DLD1 (cell line): ENCODE measurements around the gene KRTAP25-1.

Source experiments
- in situ Hi-C: cut with HindIII; loops from 2 replicates; pipeline ENCODE4 v1.10.0; 2017; ENCODE audit warnings: low sequenced_read_pairs

Gene KRTAP25-1

DNA sequence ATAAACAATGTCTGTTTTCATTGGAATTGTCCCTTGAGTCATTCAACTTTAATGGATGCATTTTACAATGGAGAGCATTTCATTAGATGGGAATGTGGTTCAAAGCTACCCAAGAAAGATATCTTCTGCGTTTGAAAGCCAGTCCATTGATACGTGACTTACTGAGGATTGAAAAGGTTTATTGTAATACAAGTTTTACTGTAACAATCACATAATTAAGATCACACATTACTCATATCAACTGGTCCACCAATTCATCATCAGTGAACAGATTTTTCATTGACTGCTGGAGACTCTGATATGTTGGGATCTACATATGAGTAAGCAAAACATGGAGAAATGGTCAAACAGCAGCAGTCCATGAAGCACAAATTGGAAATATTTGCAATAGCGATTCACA lies 39.4 kb downstream of the KRTAP25-1 start:
- in situ Hi-C loops = no loop called here

- in situ Hi-C loops = no loop called here
Observed at GRCh38 chr21:30248844-30249243, 40.5 kb downstream of the KRTAP25-1 start.

DNA sequence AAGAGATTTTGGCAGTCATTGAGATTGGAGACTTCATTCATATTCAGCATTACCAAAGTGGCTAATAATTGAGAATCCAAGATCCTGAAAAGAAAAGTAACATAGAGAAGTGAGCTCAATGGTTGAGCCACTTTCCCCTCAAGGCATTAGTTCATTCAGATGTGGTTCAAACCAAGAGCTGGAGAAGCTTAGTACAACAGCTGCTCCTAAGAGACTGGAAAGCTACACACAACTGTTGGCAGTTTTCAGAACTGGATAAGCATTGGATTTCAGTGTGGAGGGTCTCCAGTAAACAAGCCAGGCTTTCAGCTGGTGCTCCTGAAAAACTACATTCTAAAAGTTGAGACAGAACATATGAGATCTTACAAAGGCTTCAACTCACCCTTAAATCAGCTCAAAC lies 44.3 kb downstream of the KRTAP25-1 start:
- in situ Hi-C loops = no loop called here

DNA sequence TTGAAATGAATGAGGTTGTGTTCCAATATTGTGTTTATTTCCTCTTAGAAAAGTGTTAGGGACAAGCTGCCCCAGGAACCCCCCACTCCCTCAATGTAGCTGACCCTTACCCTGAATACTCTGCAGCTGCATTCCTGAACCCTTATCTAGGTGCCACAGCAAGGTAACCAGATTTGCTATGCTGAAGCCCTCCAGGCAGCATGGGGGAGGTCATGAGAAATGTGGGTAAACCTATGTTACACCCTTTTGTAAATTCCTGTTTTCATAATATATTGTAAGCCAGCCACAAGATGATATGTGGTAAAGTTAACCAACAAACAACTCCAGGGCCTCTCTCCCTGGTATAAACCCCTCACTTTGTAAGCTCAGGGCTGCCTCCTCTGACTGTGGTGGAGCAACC lies 45.6 kb downstream of the KRTAP25-1 start:
- in situ Hi-C loops = no loop called here

DNA sequence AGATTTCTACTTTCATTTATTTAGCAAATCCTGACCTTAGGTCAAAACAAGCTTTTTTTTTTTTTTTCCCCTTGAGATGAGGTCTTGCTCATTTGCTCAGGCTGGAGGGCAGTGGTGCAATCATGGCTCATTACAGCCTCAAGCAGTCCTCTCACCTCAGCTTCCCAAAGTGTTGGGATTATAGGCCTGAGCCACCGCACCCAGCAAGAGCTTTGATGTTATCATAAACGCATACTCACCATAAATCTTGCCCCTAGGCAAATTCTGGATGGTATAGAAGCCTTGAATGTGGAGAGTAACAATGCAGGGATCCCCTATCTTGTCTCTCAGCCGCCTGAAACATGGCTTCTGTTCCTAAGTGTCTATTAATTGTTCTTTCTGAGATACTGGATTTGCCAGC lies 48.7 kb downstream of the KRTAP25-1 start:
- in situ Hi-C loops = no loop called here
